A549 (cell line): ENCODE data around the gene MED13L. TPM values are rescaled to one million over a fixed set of nuclear protein-coding genes. Genes with fewer than 3 reads are reported as not detected.
A peak's percentile ranks its signal among the peaks of the same experiment; 100 is the strongest.

Source experiments
- ATAC-seq, 2 experiments: fragments of 200-7000 bp in 1 of 2; fragments of >200 bp in 1 of 2; cut with Nextera tagmentation in 1 of 2; cut with Tn5 transposase in 1 of 2; 3 replicates each; pipeline versions ENCODE4 v1.8.0 to v1.9.1; 2018 to 2020; ENCODE audit warnings: mild to moderate bottlenecking in 1 of 2, moderate library complexity in 1 of 2
- CTCF ChIA-PET: fragments of 300-600 bp; sonication (Branson Sonifier 250); formaldehyde crosslinking; extraction: SDS; loops from one replicate; lab custom pipeline; 2021; ENCODE audit warnings: antibody characterized with exemption, inconsistent platforms; lab: Yijun Ruan, JAX
- POLR2A ChIA-PET: fragments of 350-600 bp; formaldehyde crosslinking; extraction: SDS; loops from one replicate; lab custom pipeline; 2021; ENCODE audit warnings: antibody characterized with exemption, inconsistent platforms; lab: Yijun Ruan, JAX
- DNase-seq, 2 experiments: peaks; one replicate each; pipeline versions ENCODE4 v3.0.0 to v3.0.0-alpha.2; 2011 to 2016; ENCODE audit warnings: low read depth in 1 of 2, low spot score in 1 of 2
- FAIRE-seq: peaks from 2 replicates; lab custom pipeline; 2011; peaks lifted over from hg19 to GRCh38; lab: Jason Lieb, UNC
- H3K27ac ChIP-seq, 2 experiments: fragments of >200 bp; sonication (Bioruptor Twin); formaldehyde crosslinking; 3 replicates each; pipeline ENCODE4 v1.5.1; 2016 to 2017
- H3K4me1 ChIP-seq: fragments of >200 bp; sonication (Bioruptor Twin); formaldehyde crosslinking; 3 replicates; pipeline ENCODE4 v1.6.1; 2016
- H3K4me2 ChIP-seq: fragments of >200 bp; sonication (Bioruptor Twin); formaldehyde crosslinking; 3 replicates; pipeline ENCODE4 v1.6.1; 2016
- H3K4me3 ChIP-seq: fragments of >200 bp; sonication (Bioruptor Twin); formaldehyde crosslinking; 3 replicates; pipeline ENCODE4 v1.5.1; 2016
- H3K9me3 ChIP-seq: fragments of >200 bp; sonication (Bioruptor Twin); formaldehyde crosslinking; 3 replicates; pipeline ENCODE4 v1.6.1; 2016
- BHLHE40 ChIP-seq: IDR thresholded peaks from 2 replicates; pipeline ENCODE4 v1.6.1; 2012; ENCODE audit warnings: low read depth, low read length, inconsistent platforms
- CHD2 ChIP-seq: fragments of 150-350 bp; IDR thresholded peaks from 2 replicates; pipeline ENCODE4 v1.6.1; 2014; ENCODE audit warnings: low read length; ENCODE audit not compliant: partially characterized antibody
- CHD4 ChIP-seq: fragments of 200-600 bp; sonication (generic); IDR thresholded peaks from 2 replicates; pipeline ENCODE4 v1.6.1; 2016; ENCODE audit warnings: antibody characterized with exemption, mild to moderate bottlenecking, borderline replicate concordance
- CTCF ChIP-seq: fragments of >200 bp; sonication (Bioruptor Twin); formaldehyde crosslinking; IDR thresholded peaks from 3 replicates; pipeline ENCODE4 v1.5.1; 2016
- EP300 ChIP-seq, 2 experiments: fragments of >200 bp; sonication (Bioruptor Twin); formaldehyde crosslinking; IDR thresholded peaks; 2 replicates in 1 of 2; 3 replicates in 1 of 2; pipeline ENCODE4 v1.6.1; 2016 to 2017
- ESRRA ChIP-seq: fragments of 150-350 bp; IDR thresholded peaks from 2 replicates; pipeline ENCODE4 v1.6.1; 2014; ENCODE audit warnings: mild to moderate bottlenecking, low read length, borderline replicate concordance
- FOSB ChIP-seq: fragments of 250-450 bp; sonication (Bioruptor Pico); IDR thresholded peaks from 2 replicates; pipeline ENCODE4 v1.5.0; 2020; ENCODE audit warnings: mild to moderate bottlenecking, moderate library complexity
- FOSL2 ChIP-seq, 2 experiments: fragments of 450-650 bp in 1 of 2; fragments of >200 bp in 1 of 2; sonication (Bioruptor Twin) in 1 of 2; formaldehyde crosslinking; IDR thresholded peaks; 2 replicates each; pipeline versions ENCODE4 v1.5.0 to v1.6.1; 2016 to 2020; ENCODE audit warnings: mild to moderate bottlenecking in 1 of 2, moderate library complexity in 1 of 2
- JUN ChIP-seq, 2 experiments: fragments of >200 bp; sonication (Bioruptor Twin); formaldehyde crosslinking; IDR thresholded peaks; 2 replicates in 1 of 2; 3 replicates in 1 of 2; pipeline ENCODE4 v1.6.1; 2016 to 2017
- KDM1A ChIP-seq: fragments of 200-600 bp; sonication (generic); IDR thresholded peaks from 2 replicates; pipeline ENCODE4 v1.6.1; 2016; ENCODE audit warnings: low read depth, mild to moderate bottlenecking
- MAFK ChIP-seq: fragments of 450-650 bp; IDR thresholded peaks from 2 replicates; pipeline ENCODE4 v1.6.1; 2014; ENCODE audit not compliant: partially characterized antibody
- PHF8 ChIP-seq: fragments of 200-600 bp; sonication (generic); IDR thresholded peaks from 2 replicates; pipeline ENCODE4 v1.6.1; 2016; ENCODE audit warnings: low read depth, mild to moderate bottlenecking, antibody characterized with exemption, moderate library complexity, borderline replicate concordance
- POLR2A ChIP-seq: IDR thresholded peaks from 2 replicates; pipeline ENCODE4 v1.6.1; 2012; ENCODE audit warnings: mild to moderate bottlenecking, low read length
- POLR2AphosphoS2 ChIP-seq: conservative IDR thresholded peaks from 2 replicates; pipeline ENCODE4 v1.6.1; 2012; ENCODE audit warnings: low read length, improper control_type of control experiment, inconsistent platforms
- RAD21 ChIP-seq, 2 experiments: fragments of >200 bp in 1 of 2; sonication (Bioruptor Twin) in 1 of 2; formaldehyde crosslinking in 1 of 2; IDR thresholded peaks in 1 of 2; conservative IDR thresholded peaks in 1 of 2; 2 replicates in 1 of 2; 3 replicates in 1 of 2; pipeline ENCODE4 v1.6.1; 2012 to 2018; ENCODE audit warnings: inconsistent platforms in 1 of 2
- RCOR1 ChIP-seq: fragments of 150-350 bp; IDR thresholded peaks from 2 replicates; pipeline ENCODE4 v1.6.1; 2014; ENCODE audit warnings: antibody characterized with exemption, low read length, low read depth
- RFX5 ChIP-seq: fragments of 450-650 bp; IDR thresholded peaks from 2 replicates; pipeline ENCODE4 v1.7.1; 2014; ENCODE audit warnings: antibody characterized with exemption, mild to moderate bottlenecking, moderate library complexity
- RNF2 ChIP-seq: fragments of 200-600 bp; sonication (generic); IDR thresholded peaks from 2 replicates; pipeline ENCODE4 v1.6.1; 2016; ENCODE audit warnings: low read depth, mild to moderate bottlenecking, antibody characterized with exemption, moderate library complexity, borderline replicate concordance
- SMC3 ChIP-seq: fragments of >200 bp; sonication (Bioruptor Twin); formaldehyde crosslinking; IDR thresholded peaks from 3 replicates; pipeline ENCODE4 v1.6.1; 2018; ENCODE audit warnings: inconsistent platforms
- TFCP2L1 ChIP-seq: fragments of 250-450 bp; sonication (Bioruptor Pico); IDR thresholded peaks from 2 replicates; pipeline ENCODE4 v1.5.0; 2021; ENCODE audit warnings: mild to moderate bottlenecking
- WGBS: methylation state at CpG from one replicate; pipeline ENCODE4 v1.1.6; 2017; ENCODE audit errors: missing lambda C conversion rate; 5-methylcytosine and 5-hydroxymethylcytosine counted together
- polyA plus RNA-seq, 4 experiments: library from polyadenylated mRNA; depleted of rRNA in 3 of 4; stranded (reverse); fragments of >200 nt; fragmentation: RNase III in 1 of 4; extraction: RNeasy Plus Mini Kit Qiagen cat#74134 plus additional on column Dnase treatment in 1 of 4; gene quantifications; 2 replicates in 3 of 4; 3 replicates in 1 of 4; pipeline ENCODE4 v1.2.3, GENCODE V29; 2011 to 2017

Gene MED13L
- polyA plus RNA-seq, 2 of the 4 experiments (the other 2 are of a cell fraction) = 23.2 to 134 TPM

- TF ChIP-seq CHD4 (no peak), ESRRA (no peak)
Measured at GRCh38 chr12:115918763-115919162, 358.7 kb downstream of the MED13L start (continued).

- peak; percentile 85 to 94 for ATAC-seq
- peaks cover 3% of the 10 kb centered on the region; the same call in 1 of the 3 replicates for H3K9me3 ChIP-seq
- 18% methylated on average over 43 of the region's 57 CpGs for WGBS
- CTCF ChIA-PET = interaction anchor here (0.6 to 6.6 kb wide), 77 partner anchors 8 to 1942 kb away, joined by 3 to 59 read pairs (median 4); no protein-coding TSS in a partner anchor
- TF ChIP-seq FOSL2 (IDR thresholded peaks at IDR 0.05) (no peak), FOSL2 (CRISPR knock-in tag; IDR thresholded peaks at IDR 0.05) (no peak), PHF8 (no peak), SMC3 (peak; percentile 98), POLR2AphosphoS2 (no peak), EP300 (IDR thresholded peaks at IDR 0.05) (no peak), BHLHE40 (no peak), RAD21 (conservative IDR thresholded peaks at IDR 0.05 in 1 of 2, IDR thresholded peaks at IDR 0.05 in 1 of 2) (peak; percentile 94 to 99), CTCF (peak; percentile 94)
- TF ChIP-seq, all 56 proteins: peak for 3
- peak overlapping the region; percentile 92 for H3K4me2 ChIP-seq
- peak overlapping the region; percentile 40 for H3K4me3 ChIP-seq
- H3K27ac ChIP-seq = peak overlapping the region; percentile 65 to 76; a peak in 5 of 6 replicates
- DNase-seq (peak; percentile 44 to 60), FAIRE-seq (no peak)
- POLR2A ChIA-PET = interaction anchor here (0.6 kb wide), 1 partner anchor 1858 kb away, joined by 3 read pairs; no protein-coding TSS in a partner anchor
- H3K4me1 ChIP-seq = no peaks in the 10 kb centered on the region
Measured at GRCh38 chr12:115916910-115917668, 360.4 kb downstream of the MED13L start.

- no peak for FAIRE-seq
- Histone ChIP-seq H3K27ac (no peak overlapping the region; a peak in 1 of 6 replicates), H3K9me3 (no peaks in the 10 kb centered on the region), H3K4me1 (no peaks in the 10 kb centered on the region), H3K4me3 (no peak overlapping the region), H3K4me2 (no peak overlapping the region)
- POLR2A ChIA-PET = no interaction called here
- CTCF ChIA-PET = interaction anchor here (0.6 to 6.6 kb wide), 8 partner anchors 10 to 1934 kb away, joined by 3 to 38 read pairs (median 6); no protein-coding TSS in a partner anchor
- no peak for ATAC-seq
- TF ChIP-seq KDM1A (no peak), RFX5 (no peak), POLR2A (no peak), JUN (IDR thresholded peaks at IDR 0.05) (no peak), TFCP2L1 (CRISPR knock-in tag) (no peak), CHD2 (no peak), RNF2 (no peak), PHF8 (no peak), RCOR1 (no peak), MAFK (no peak), FOSB (CRISPR knock-in tag) (no peak)
- WGBS = 42% methylated on average over 5 of the region's 5 CpGs
- no peak for DNase-seq
Measured at GRCh38 chr12:115914122-115914521, 363.4 kb downstream of the MED13L start.
